K562 (cell line): ENCODE measurements around the gene NMT2. TPM values are rescaled to one million over a fixed set of nuclear protein-coding genes. Genes with fewer than 3 reads are reported as not detected.

ENCODE experiments used
- ATAC-seq: fragments of 200-7000 bp; cut with Tn5 transposase; 3 replicates; pipeline ENCODE4 v1.9.1; 2020; ENCODE audit warnings: moderate library complexity
- BruUV-seq: library from RNA; stranded (reverse); fragments of 400-500 nt; replicated peaks from 2 replicates; lab custom pipeline; 2021; lab: Mats Ljungman, UMichigan
- CTCF ChIA-PET: fragments of 300-600 bp; formaldehyde crosslinking; extraction: SDS; loops from one replicate; lab custom pipeline; 2021; ENCODE audit warnings: low intra/inter-chr PET ratio; lab: Yijun Ruan, JAX
- POLR2A ChIA-PET: fragments of 300-600, 350-650 bp; sonication (Branson Sonifier 250); formaldehyde crosslinking; extraction: SDS; loops from one replicate; lab custom pipeline; 2021; ENCODE audit warnings: antibody characterized with exemption, inconsistent platforms; lab: Yijun Ruan, JAX
- DNase-seq, 4 experiments: peaks; one replicate each; pipeline versions ENCODE4 v3.0.0 to v3.0.0-alpha.2; 2011 to 2018; ENCODE audit warnings: low spot score in 3 of 4, mixed read lengths in 3 of 4; ENCODE audit errors: extremely low read depth in 1 of 4
- FAIRE-seq: peaks from 2 replicates; lab custom pipeline; 2011; peaks lifted over from hg19 to GRCh38; lab: Jason Lieb, UNC
- H2AFZ ChIP-seq: 2 replicates; pipeline ENCODE4 v1.6.0; 2011; ENCODE audit warnings: low read depth, low read length, control low read depth, inconsistent platforms
- H3K27ac ChIP-seq: fragments of 200-600 bp; 3 replicates; pipeline ENCODE4 v1.8.0; 2011; ENCODE audit warnings: low read depth, mild to moderate bottlenecking, control low read depth, inconsistent platforms, low read length, moderate library complexity, mixed read lengths; ENCODE audit errors: extremely low read depth
- H3K27me3 ChIP-seq, 2 experiments: fragments of 300-600 bp in 1 of 2; 2 replicates in 1 of 2; 3 replicates in 1 of 2; pipeline versions ENCODE4 v1.6.0 to v1.8.0; 2011; ENCODE audit warnings: inconsistent platforms in 2 of 2, low read length in 2 of 2, mild to moderate bottlenecking in 1 of 2, mixed read lengths in 1 of 2, moderate library complexity in 1 of 2; ENCODE audit not compliant: control insufficient read depth in 2 of 2, insufficient read depth in 2 of 2
- H3K36me3 ChIP-seq: fragments of 300-600 bp; 3 replicates; pipeline ENCODE4 v1.8.0; 2011; ENCODE audit warnings: mild to moderate bottlenecking, low read length, inconsistent platforms; ENCODE audit not compliant: control insufficient read depth, insufficient read depth
- H3K4me1 ChIP-seq, 2 experiments: fragments of 200-600 bp in 1 of 2; replicated peaks in 1 of 2; 2 replicates in 1 of 2; 3 replicates in 1 of 2; pipeline versions ENCODE4 v1.5.1 to v1.8.0; 2011; ENCODE audit warnings: inconsistent platforms in 2 of 2, low read length in 2 of 2, mild to moderate bottlenecking in 1 of 2, mixed read lengths in 1 of 2, moderate library complexity in 1 of 2; ENCODE audit not compliant: control insufficient read depth in 2 of 2, insufficient read depth in 2 of 2
- H3K4me2 ChIP-seq: 2 replicates; pipeline ENCODE4 v1.6.1; 2011; ENCODE audit warnings: low read length, control low read depth, inconsistent platforms, mixed read lengths; ENCODE audit not compliant: insufficient read depth
- H3K4me3 ChIP-seq: fragments of 200-600 bp; sonication (generic), shearing (Covaris generic); 2 replicates; pipeline ENCODE4 v1.5.1; 2016; ENCODE audit warnings: control low read depth, inconsistent platforms
- H3K79me2 ChIP-seq: fragments of 200-600 bp; 3 replicates; pipeline ENCODE4 v1.8.0; 2011; ENCODE audit warnings: low read length, inconsistent platforms; ENCODE audit not compliant: control insufficient read depth, insufficient read depth
- H3K9ac ChIP-seq, 2 experiments: 2 replicates each; pipeline versions ENCODE4 v1.6.0 to v1.6.1; 2011; ENCODE audit warnings: low read depth in 2 of 2, low read length in 2 of 2, control low read depth in 1 of 2, inconsistent platforms in 1 of 2, mild to moderate bottlenecking in 1 of 2, mixed read lengths in 1 of 2; ENCODE audit not compliant: insufficient read depth in 1 of 2
- H3K9me1 ChIP-seq: one replicate; pipeline ENCODE4 v1.6.0; 2011; ENCODE audit warnings: inconsistent platforms, mild to moderate bottlenecking, low read length, moderate library complexity; ENCODE audit not compliant: control insufficient read depth, insufficient read depth
- H3K9me3 ChIP-seq: replicated peaks from 2 replicates; pipeline ENCODE4 v1.5.1; 2011; ENCODE audit warnings: low read depth, low read length, inconsistent platforms; ENCODE audit not compliant: control insufficient read depth, insufficient read depth
- H4K20me1 ChIP-seq: replicated peaks from 2 replicates; pipeline ENCODE4 v1.6.1; 2011; ENCODE audit warnings: low read length, inconsistent platforms, mixed read lengths; ENCODE audit not compliant: control insufficient read depth, insufficient read depth
- BMI1 ChIP-seq: fragments of 150-350 bp; IDR thresholded peaks from 2 replicates; pipeline ENCODE4 v1.6.1; 2014; ENCODE audit warnings: low read length
- BRF1 ChIP-seq: IDR thresholded peaks from 3 replicates; pipeline ENCODE4 v1.6.1; 2011; ENCODE audit warnings: borderline replicate concordance, mild to moderate bottlenecking; ENCODE audit not compliant: insufficient read length; ENCODE audit errors: extremely low read depth
- CBX5 ChIP-seq: IDR thresholded peaks from 2 replicates; pipeline ENCODE4 v1.6.1; 2014; ENCODE audit warnings: low read depth, borderline replicate concordance
- FIP1L1 ChIP-seq: fragments of 200-400 bp; formaldehyde crosslinking; IDR thresholded peaks from 2 replicates; pipeline ENCODE4 v1.6.1; 2018; ENCODE audit warnings: mild to moderate bottlenecking, low read depth, low read length; ENCODE audit not compliant: poor library complexity, severe bottlenecking
- FOSL1 ChIP-seq: fragments of 200-800 bp; sonication (Bioruptor generic); conservative IDR thresholded peaks from 2 replicates; pipeline ENCODE4 v1.6.1; 2016; ENCODE audit warnings: missing genetic modification characterization, missing compliant biosample characterization
- KLF13 ChIP-seq: fragments of 450-650 bp; IDR thresholded peaks from 2 replicates; pipeline ENCODE4 v1.6.1; 2016; ENCODE audit warnings: missing genetic modification characterization, low read depth, mild to moderate bottlenecking, missing compliant biosample characterization, moderate library complexity, borderline replicate concordance
- PPARD ChIP-seq: fragments of 250-450 bp; sonication (Bioruptor Pico); IDR thresholded peaks from 2 replicates; pipeline ENCODE4 v1.8.0; 2022; ENCODE audit warnings: inconsistent platforms, mild to moderate bottlenecking, moderate library complexity
- ZNF212 ChIP-seq: fragments of 450-650 bp; formaldehyde crosslinking; IDR thresholded peaks from 2 replicates; pipeline ENCODE4 v1.4.0; 2020; ENCODE audit warnings: mild to moderate bottlenecking
- ZNF507 ChIP-seq: conservative IDR thresholded peaks from 2 replicates; pipeline ENCODE4 v1.6.1; 2017; ENCODE audit warnings: missing genetic modification characterization, missing compliant biosample characterization
- WGBS: fragments of 100-300 bp; shearing (Covaris generic); methylation state at CpG from one replicate; pipeline ENCODE4 v1.1.6; 2016; ENCODE audit warnings: low coverage, mixed read lengths; ENCODE audit not compliant: insufficient coverage; ENCODE audit errors: missing lambda C conversion rate; 5-methylcytosine and 5-hydroxymethylcytosine counted together
- in situ Hi-C: fragments of 300-500 bp; cut with MboI; formaldehyde crosslinking; loops from 4 replicates; pipeline ENCODE4 v1.15.0; 2018; ENCODE audit warnings: inconsistent platforms, mixed read lengths
- intact Hi-C: fragments of 100-400 bp; cut with micrococcal nuclease; formaldehyde crosslinking; loops from 2 replicates; pipeline ENCODE4 v1.14.2; 2022
- polyA plus RNA-seq, 8 experiments: library from polyadenylated mRNA; depleted of rRNA in 4 of 8; stranded (reverse) in 5 of 8; unstranded in 3 of 8; fragments of >200 nt; fragmentation: Nextera tagmentation in 2 of 8; fragmentation: Illumina TruSeq in 1 of 8; extraction: Ambion mirVana in 2 of 8; extraction: Trizol in 1 of 8; gene quantifications; 2 replicates each; pipeline versions ENCODE4 v1.2.1 to v1.2.3, GENCODE V29; 2011 to 2014; ENCODE audit warnings: inconsistent platforms in 1 of 8, missing spikeins in 1 of 8
- total RNA-seq, 7 experiments: library from RNA; depleted of rRNA in 6 of 7; stranded (reverse); fragments of >200 nt in 6 of 7; fragmentation: Illumina TruSeq in 2 of 7; extraction: Trizol in 2 of 7; gene quantifications; 2 replicates each; pipeline versions ENCODE4 v1.2.1 to v1.2.3, GENCODE V29; 2011 to 2021; ENCODE audit warnings: low replicate concordance in 1 of 7
- TF ChIP-seq, protein P1 (sequence below): sonication (generic); formaldehyde crosslinking; IDR thresholded peaks from 2 replicates; pipeline ENCODE4 v1.9.0; 2022; ENCODE audit warnings: mild to moderate bottlenecking, missing genetic modification reagents
- TF ChIP-seq, protein P2 (sequence below): fragments of 450-650 bp; IDR thresholded peaks from 2 replicates; pipeline ENCODE4 v1.6.1; 2017; ENCODE audit warnings: mild to moderate bottlenecking, moderate library complexity

NMT2 gene
- total and polyA plus RNA-seq, 9 of the 15 experiments (the other 6 are each of a cell fraction or from before 2014, with no cell fraction given), result 5.2 to 15.9 (median 10.8) TPM

DNA sequence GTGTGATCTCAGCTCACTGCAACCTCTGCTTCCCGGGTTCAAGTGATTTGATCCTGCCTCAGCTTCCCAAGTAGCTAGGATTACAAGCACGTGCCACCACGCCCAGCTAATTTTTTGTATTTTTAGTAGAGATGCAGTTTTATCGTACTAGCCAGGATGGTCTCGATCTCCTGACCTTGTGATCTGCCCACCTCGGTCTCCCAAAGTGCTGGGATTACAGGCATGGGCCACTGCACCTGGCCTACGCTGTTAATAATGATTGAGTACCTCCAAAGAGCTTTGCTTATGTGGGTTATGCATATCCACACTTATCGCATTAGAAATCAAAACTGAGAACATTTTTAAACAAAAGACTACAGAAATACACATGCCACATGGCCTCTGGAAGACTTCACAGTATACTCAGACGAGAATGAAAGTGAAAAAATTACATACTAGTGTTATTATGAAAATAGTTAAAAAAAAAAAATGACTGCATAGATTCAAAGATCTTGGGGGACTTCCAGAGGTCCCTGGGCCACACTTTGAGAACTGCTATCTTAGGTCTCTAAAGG is 45.9 kb downstream of the NMT2 start:
- intact Hi-C loops, result no loop called here
- Histone ChIP-seq H3K79me2 (no peaks in the 10 kb centered on the region), H3K27ac (no peak overlapping the region), H3K9me3 (no peaks in the 10 kb centered on the region), H4K20me1 (no peaks in the 10 kb centered on the region), H3K9ac (no peak overlapping the region)
- no TSS peak for BruUV-seq
- CTCF ChIA-PET, result no interaction called here
- ATAC-seq, result no peak
- TF ChIP-seq CBX5, result no peak
- no peak for TF ChIP-seq BMI1
- no peak for TF ChIP-seq PPARD (CRISPR knock-in tag)
- TF ChIP-seq ZNF212, result no peak
- no peak for TF ChIP-seq KLF13 (tag)
- TF ChIP-seq, protein P1, sequence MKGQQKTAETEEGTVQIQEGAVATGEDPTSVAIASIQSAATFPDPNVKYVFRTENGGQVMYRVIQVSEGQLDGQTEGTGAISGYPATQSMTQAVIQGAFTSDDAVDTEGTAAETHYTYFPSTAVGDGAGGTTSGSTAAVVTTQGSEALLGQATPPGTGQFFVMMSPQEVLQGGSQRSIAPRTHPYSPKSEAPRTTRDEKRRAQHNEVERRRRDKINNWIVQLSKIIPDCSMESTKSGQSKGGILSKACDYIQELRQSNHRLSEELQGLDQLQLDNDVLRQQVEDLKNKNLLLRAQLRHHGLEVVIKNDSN, result no peak
- TF ChIP-seq BRF1, result no peak
- TF ChIP-seq, protein P2, sequence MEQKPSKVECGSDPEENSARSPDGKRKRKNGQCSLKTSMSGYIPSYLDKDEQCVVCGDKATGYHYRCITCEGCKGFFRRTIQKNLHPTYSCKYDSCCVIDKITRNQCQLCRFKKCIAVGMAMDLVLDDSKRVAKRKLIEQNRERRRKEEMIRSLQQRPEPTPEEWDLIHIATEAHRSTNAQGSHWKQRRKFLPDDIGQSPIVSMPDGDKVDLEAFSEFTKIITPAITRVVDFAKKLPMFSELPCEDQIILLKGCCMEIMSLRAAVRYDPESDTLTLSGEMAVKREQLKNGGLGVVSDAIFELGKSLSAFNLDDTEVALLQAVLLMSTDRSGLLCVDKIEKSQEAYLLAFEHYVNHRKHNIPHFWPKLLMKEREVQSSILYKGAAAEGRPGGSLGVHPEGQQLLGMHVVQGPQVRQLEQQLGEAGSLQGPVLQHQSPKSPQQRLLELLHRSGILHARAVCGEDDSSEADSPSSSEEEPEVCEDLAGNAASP, result no peak
- TF ChIP-seq ZNF507, result no peak
- TF ChIP-seq FIP1L1, result no peak
- no peak for TF ChIP-seq FOSL1 (tag)
- TF ChIP-seq, all 486 proteins: peak for 0
- Histone ChIP-seq H3K4me2 (no peak overlapping the region), H3K4me3 (no peak overlapping the region), H3K4me1 (no peaks in the 10 kb centered on the region), H3K9me1 (no peaks in the 10 kb centered on the region), H3K27me3 (no peaks in the 10 kb centered on the region), H2AFZ (no peak overlapping the region), H3K36me3 (peaks cover 16% of the 10 kb centered on the region; the same call in 2 of the 3 replicates)
- FAIRE-seq (no peak), DNase-seq (no peak)
- 68% methylated on average over 9 of the region's 9 CpGs for WGBS
- in situ Hi-C loops, result no loop called here
- POLR2A ChIA-PET, result interaction anchor here (0.6 to 1.2 kb wide), 4 partner anchors 12 to 233 kb away, joined by 3 to 6 read pairs (median 4); no protein-coding TSS in a partner anchor
